Endothelial cell (in vitro differentiated cells): ENCODE data around the gene SPARCL1. TPM values are rescaled to one million over a fixed set of nuclear protein-coding genes. Genes with fewer than 3 reads are reported as not detected.
"Not testable (repeated sequence)": the region's sequence is repeated elsewhere in the genome, so short reads cannot be mapped to it uniquely, and the experiment has no call there.

Experiments
- DNase-seq: peaks from one replicate; pipeline ENCODE4 v3.0.0; 2021; ENCODE audit warnings: low spot score
- H3K27ac Mint-ChIP-seq: one replicate; pipeline ENCODE4 v1.8.0; 2021; ENCODE audit warnings: mixed read lengths, inconsistent platforms; ENCODE audit not compliant: unreplicated experiment
- H3K27me3 Mint-ChIP-seq: one replicate; pipeline ENCODE4 v1.8.0; 2021; ENCODE audit warnings: mild to moderate bottlenecking, moderate library complexity, mixed read lengths, inconsistent platforms; ENCODE audit not compliant: unreplicated experiment
- H3K36me3 Mint-ChIP-seq: one replicate; pipeline ENCODE4 v1.8.0; 2021; ENCODE audit warnings: mild to moderate bottlenecking, low read depth, mixed read lengths, inconsistent platforms; ENCODE audit not compliant: unreplicated experiment
- H3K4me1 Mint-ChIP-seq: one replicate; pipeline ENCODE4 v1.8.0; 2021; ENCODE audit warnings: mild to moderate bottlenecking, mixed read lengths, inconsistent platforms; ENCODE audit not compliant: unreplicated experiment
- H3K4me3 Mint-ChIP-seq: one replicate; pipeline ENCODE4 v1.8.0; 2021; ENCODE audit warnings: mild to moderate bottlenecking, mixed read lengths, inconsistent platforms; ENCODE audit not compliant: unreplicated experiment
- H3K9me3 Mint-ChIP-seq: one replicate; pipeline ENCODE4 v1.8.0; 2021; ENCODE audit warnings: mixed read lengths, inconsistent platforms; ENCODE audit not compliant: unreplicated experiment
- CTCF ChIP-seq: fragments of 200-600 bp; sonication (generic); IDR thresholded peaks from one replicate; pipeline ENCODE4 v1.5.0; 2021; ENCODE audit warnings: antibody characterized with exemption; ENCODE audit not compliant: unreplicated experiment
- total RNA-seq: library from RNA; stranded (reverse); fragmentation: NEBNext Ultra II Directional; extraction: Animal tissue kit (Norgen Biotek cat#: 25700); gene quantifications from one replicate; pipeline ENCODE4 v1.2.1, GENCODE V29; 2021; ENCODE audit not compliant: unreplicated experiment

SPARCL1 gene
- total RNA-seq, 1 donor from 2014 or later = 3.3 TPM

DNA sequence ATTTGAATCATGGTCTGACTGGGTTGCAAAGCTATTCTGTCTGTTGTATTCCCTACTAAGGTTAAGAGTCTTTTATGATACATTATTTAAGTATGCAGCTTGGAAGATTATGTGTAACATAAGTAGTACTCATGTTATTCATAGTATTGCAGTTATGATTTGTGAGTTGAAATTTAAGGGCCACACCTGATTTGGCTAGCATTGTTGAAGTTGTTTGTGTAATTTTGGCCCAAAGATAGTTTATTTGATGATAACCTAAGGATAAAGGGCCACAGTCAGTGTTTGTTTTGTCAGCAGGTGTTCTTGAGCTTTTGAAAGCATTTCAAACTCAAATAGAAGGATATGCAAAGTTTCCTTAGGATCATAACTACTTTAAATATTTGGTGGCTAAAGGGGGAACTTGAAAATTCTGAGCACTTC, 67.9 kb downstream of the SPARCL1 start:
- no peak for DNase-seq
- Mint-ChIP-seq H3K9me3 (no peaks in the 10 kb centered on the region), H3K4me1 (peaks cover 10% of the 10 kb centered on the region), H3K27ac (no peak overlapping the region), H3K4me3 (no peak overlapping the region), H3K36me3 (peaks cover 4% of the 10 kb centered on the region), H3K27me3 (no peaks in the 10 kb centered on the region)
- TF ChIP-seq CTCF = no peak

GRCh38 chr4:87458913-87459312, 70.3 kb downstream of the SPARCL1 start:
- peaks cover 4% of the 10 kb centered on the region for H3K36me3 Mint-ChIP-seq
- no peak overlapping the region for H3K27ac Mint-ChIP-seq
- DNase-seq = no peak
- TF ChIP-seq CTCF = no peak
- H3K4me3 Mint-ChIP-seq = no peak overlapping the region
- no peaks in the 10 kb centered on the region for H3K9me3 Mint-ChIP-seq
- peaks cover 19% of the 10 kb centered on the region for H3K4me1 Mint-ChIP-seq
- no peaks in the 10 kb centered on the region for H3K27me3 Mint-ChIP-seq

DNA sequence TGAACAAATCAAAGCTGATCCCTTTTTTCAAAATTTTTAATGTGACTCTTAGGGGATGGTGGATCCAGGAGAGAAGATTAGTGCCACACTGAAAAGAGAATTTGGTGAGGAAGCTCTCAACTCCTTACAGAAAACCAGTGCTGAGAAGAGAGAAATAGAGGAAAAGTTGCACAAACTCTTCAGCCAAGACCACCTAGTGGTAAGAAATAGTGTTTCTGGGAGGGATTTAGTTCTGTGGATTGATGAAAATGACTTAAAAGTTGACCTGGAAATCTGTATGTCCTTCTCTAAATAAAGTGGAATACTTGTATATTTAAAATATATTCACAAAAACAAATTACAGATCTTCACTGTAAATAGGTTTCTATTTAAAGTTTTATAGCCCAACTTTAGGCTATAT, 77.6 kb downstream of the SPARCL1 start:
- H3K36me3 Mint-ChIP-seq = peaks cover 6% of the 10 kb centered on the region
- peaks cover 14% of the 10 kb centered on the region for H3K4me1 Mint-ChIP-seq
- no peaks in the 10 kb centered on the region for H3K27me3 Mint-ChIP-seq
- H3K27ac Mint-ChIP-seq = no peak overlapping the region
- no peak for TF ChIP-seq CTCF
- no peak overlapping the region for H3K4me3 Mint-ChIP-seq
- no peak for DNase-seq
- H3K9me3 Mint-ChIP-seq = no peaks in the 10 kb centered on the region

- H3K27me3 Mint-ChIP-seq, H3K4me3 Mint-ChIP-seq, H3K27ac Mint-ChIP-seq, H3K9me3 Mint-ChIP-seq, H3K36me3 Mint-ChIP-seq, H3K4me1 Mint-ChIP-seq, DNase-seq: not testable (repeated sequence)
Observed at GRCh38 chr4:87446375-87446774, 82.8 kb downstream of the SPARCL1 start.

GRCh38 chr4:87445964-87446363, 83.2 kb downstream of the SPARCL1 start:
- Mint-ChIP-seq H3K36me3 (peaks cover 6% of the 10 kb centered on the region), H3K9me3 (no peaks in the 10 kb centered on the region), H3K4me1 (no peaks in the 10 kb centered on the region), H3K4me3 (no peak overlapping the region), H3K27ac (no peak overlapping the region), H3K27me3 (no peaks in the 10 kb centered on the region)
- no peak for TF ChIP-seq CTCF
- DNase-seq = no peak

DNA sequence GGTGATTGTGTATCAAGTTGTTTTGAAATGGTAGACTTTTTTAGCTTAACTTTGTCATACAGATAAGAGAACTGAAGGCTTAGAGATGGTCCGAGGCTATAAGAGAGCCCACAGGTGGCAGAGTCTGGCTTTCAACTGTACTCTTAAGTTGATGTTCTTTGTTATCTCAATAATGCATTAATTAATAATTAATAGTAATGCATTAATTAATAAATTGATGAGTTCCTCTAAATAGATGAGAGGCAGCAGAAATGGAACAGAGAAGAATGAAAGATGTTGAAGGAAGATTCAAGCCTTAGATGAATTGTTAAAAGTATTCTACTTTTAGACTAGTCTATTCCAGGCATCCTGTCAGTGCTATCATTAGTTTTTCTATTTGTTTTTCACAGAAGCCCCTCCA, 84.4 kb downstream of the SPARCL1 start:
- Mint-ChIP-seq H3K4me3 (no peak overlapping the region), H3K4me1 (no peaks in the 10 kb centered on the region), H3K9me3 (no peaks in the 10 kb centered on the region), H3K27me3 (no peaks in the 10 kb centered on the region), H3K27ac (no peak overlapping the region), H3K36me3 (peaks cover 3% of the 10 kb centered on the region)
- no peak for DNase-seq
- TF ChIP-seq CTCF = no peak
